EH (cell line): Measurements from ENCODE around the gene MRPL10.

ENCODE experiments used
- DNase-seq: peaks from one replicate; pipeline ENCODE4 v3.0.0-alpha.2; 2015; ENCODE audit warnings: low read depth

The MRPL10 gene

DNA sequence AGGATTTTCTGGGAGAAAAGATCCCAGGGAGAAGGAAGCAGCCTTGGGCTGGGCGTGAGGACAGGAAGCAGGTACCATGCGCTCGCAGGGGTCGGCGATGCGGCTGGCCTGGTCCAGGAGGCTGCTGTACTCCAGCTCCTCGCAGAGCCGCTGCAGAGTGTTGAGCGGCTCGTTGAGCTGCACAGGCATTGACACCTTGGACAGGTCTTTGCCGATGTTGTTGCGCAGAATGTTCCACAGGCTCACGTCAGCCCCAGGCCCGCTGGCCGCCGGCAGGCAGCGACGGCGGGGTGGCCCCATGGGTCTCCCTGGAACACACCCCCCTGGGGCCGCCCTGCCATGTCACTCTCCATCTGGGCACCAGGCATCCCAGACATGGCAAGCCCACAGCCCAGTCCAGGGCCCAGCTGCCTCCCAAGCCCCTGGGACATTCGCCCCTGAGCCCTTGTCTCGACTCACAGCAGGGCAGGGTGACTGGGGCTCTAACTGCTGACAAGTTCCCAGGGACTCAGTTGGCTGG lies 17.8 kb downstream of the MRPL10 start:
- no peak for DNase-seq

DNA sequence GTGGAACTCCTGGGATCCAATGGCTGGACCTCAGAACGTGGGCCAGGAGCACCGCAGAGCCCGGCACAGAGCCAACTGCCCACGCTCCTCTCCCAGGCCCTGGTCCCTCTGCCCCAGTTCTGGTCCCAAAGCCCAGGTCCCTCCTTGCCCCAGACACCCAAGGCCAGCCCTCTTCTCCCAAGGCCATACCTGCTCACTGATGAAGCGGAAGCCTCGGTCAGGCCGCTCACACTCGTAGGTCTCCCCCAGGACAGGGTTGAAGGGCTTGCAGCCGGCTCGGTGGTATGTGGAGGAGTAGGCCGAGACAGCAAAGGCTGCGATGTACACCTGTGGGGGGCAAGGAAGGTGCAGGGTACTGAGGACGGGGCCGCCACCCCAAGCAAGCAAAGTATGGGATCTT lies 18.3 kb downstream of the MRPL10 start:
- no peak for DNase-seq

DNA sequence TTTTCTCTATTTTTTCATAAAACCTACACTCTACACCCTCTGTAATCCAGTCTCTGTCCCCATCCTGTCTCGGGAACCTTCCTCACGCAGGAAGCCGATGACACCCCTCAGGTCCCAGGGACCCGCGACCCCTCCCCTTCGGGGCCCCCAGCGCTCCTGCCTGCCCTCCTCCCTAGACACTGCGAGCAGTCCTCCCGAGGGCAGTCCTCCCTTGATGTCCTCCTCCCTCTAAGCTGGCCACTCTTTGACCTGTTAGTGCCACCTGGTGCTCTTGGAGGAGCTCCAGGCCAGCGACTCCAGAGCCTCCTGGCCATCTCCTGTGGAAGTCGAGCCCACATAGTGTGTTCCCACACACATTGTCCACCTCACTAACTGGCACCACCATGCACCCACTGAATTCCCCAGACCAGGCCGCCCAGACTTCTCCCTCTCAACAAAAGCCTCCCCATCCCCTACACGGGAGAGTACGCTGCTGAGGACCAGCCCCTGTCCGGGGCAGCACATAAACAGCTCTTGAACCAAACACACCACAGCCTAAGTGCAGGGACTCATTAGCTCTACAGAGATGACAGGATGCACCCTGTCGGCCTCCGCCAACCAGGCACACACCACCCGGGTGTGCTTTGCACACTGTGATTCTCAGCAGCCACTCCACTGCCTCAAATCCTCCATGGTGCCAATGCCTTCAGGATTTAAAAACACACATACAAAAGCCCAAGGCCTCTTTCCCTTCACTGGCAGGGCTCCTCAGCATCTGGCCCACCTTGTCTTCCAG lies 19.0 kb downstream of the MRPL10 start:
- DNase-seq, result no peak

DNA sequence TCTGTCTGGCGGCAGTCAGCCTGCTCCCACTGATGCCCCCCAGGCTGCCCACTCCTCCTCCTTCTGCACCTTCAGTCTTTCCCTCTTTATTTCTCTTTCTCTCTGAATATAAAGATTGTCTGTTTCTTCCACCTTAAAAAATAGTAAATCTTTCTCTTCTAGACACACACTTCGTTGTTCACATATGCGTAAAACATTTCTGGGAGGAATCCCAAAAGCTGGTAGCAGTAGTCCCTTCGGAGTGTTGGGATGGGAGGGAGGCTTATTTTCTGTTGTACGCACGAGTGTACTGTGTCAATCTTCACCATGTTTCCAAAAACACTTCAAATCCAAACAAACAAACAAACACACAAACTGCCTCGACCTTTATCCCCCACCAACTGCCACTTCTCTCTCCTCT lies 19.6 kb downstream of the MRPL10 start:
- no peak for DNase-seq

DNA sequence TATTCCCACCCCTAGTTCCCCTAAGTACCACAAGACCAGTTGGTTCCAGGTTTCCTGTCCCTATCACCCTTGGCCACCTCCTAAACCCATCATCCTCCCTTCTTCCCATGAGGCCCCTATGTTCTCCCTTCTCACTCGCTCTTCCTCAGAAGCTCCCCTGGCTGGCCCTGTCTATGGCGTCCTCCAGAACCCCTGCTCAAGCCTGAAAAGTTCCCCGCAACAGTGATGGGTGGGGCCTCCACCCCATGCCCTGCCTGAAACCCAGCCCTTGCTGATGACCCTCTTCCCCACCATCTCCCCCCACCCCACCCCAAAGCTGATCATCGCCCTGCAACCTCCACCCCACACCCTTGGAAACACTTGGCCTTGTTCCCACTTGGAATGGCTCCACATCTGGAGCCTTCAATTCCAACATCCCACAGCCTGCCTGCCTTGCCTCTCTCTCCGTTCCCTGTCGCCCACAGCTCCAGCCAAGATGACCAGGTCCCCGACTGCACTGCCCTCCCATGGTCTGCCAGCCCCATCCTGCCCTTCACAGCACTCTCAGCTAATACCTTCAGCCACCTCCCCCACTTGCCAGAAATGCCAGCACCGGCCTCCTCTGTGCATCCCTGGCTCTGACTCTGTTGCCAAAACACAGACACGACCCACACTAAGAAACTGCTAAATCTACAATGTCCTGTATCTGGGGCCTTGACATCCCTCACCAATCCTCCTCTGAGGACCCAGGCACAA lies 20.3 kb downstream of the MRPL10 start:
- no peak for DNase-seq

DNA sequence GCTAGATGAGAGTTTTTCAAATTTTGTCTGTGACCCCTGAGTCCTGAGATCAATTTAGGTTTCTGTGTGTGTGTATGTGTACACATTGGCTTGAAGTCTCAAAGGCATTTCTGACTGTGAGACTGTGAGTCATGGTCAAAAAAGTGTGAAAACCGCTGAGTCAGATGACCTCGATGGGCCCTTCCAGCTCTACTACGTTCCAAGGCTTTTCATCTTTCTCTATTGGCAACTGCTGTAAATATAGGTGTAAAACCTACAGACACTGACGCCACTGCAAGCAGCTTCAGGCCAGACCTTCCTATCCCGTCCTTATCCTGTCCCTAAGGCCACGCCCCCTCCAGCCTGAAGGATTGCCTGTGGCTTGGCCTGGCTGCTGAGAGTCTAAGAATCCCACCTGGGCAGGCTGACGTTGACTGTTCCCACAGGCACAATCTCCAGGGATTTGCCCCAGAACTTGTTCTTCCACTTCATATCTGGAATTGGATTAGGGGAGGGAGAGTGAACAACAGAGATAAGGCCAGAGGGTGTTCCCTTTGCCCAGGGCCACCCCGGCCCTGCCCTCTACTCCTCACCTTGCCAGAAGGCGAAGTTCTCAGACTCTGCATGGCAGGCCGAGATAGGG lies 21.0 kb downstream of the MRPL10 start:
- DNase-seq, result peak; percentile 89

DNA sequence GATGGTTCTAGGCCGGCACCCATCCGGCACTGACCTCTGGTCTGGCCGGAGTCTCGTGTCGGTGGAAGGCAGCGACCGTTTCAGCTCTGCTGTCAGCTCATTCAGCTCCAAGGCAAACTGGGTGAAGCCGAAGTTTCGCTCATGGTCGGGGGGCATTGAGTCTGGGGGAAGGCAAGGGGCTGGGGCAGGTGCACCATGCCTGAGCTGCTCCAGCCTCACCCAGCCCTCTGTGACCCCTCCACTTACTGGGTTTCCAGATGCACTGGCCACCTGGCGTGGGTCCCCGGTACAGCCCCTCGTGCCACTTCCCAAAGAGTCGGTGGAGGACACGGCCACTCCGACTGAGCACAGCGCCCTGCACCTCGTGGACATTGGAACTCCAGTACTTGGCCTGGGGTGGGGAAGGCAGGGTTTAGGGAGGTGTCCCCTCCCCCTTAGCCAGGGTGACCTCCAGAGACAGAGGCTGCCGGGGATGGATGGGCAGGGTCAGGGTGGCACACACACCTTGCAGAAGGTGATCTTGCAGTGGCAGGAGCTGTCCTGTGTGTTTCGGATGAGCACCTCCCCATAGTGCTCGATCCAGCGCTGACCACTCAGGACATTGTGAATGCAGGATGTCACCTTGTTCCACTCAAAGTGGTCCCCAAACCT lies 22.4 kb downstream of the MRPL10 start:
- no peak for DNase-seq

DNA sequence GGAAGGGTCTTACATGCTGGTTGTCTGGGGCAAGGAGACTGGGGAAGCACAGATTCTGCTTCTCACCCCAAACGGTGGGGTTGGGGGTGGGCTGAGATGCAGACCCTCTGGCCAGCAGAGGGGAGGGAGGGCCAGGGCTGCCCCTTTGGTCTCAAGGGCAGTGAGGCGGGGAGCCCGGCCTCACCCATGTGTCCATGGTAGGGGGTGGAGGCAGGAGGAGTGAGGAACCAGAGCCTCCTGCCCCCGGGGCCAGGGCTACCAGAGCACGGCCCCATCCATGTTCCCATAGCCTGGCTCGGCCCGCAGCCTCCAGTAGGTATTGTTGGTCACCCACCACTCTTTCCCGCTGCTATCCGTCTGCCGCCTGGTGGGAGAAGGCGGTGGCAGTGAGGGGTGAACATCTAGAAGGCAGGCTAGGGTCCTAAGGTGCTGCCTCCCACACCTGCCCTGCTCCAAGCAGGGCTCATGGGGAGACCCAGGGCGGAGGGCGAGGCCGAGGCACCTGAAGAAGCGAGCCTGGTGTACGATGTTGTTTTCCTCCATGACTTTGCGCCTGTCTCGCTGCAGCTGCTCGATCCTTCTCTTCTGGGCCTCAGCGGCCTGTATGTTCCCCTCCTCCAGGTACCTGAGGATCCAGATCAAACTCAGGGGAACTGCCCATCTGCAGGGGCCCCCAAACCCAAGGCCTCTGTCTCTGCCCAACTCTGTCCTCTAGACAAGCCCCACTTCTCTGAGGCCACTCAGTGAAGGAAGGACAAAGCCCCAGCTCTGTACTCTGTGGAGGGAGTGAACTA lies 23.1 kb downstream of the MRPL10 start:
- DNase-seq, result no peak

DNA sequence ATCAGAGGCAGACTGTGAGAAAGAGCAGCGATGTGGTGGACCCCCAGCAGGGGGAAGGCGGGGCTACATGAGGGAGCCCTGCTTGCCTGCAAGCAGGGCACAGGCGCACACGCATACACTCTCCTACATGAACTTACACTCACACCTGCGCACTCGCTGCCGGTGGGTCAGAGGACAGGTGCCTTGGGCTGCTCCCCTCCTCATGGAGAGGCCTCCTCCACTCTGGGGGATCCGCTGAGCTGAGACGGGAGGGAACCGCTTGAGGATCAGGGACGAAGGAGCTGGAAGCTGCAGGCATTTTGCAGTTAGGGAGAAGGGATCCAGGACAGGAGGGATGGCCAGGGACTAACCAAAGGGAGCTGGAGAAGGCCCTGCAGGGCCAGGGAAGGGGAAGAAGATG lies 23.9 kb downstream of the MRPL10 start:
- no peak for DNase-seq

DNA sequence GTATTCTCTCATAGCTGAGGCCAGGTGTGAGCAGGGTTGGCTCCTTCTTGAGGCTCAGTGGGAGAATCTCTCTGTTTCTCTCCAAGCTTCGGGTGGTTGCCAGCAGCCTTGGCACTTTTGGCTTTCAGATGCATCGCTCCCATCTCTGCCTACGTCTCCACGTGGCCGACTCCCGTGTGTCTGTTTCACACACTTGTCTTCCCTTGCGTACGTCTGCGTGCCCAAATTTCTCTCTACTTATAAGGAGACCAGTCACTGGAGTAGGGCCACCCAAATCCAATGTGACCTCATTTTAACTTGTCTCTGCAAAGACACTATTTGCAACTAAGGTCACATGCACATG lies 24.5 kb downstream of the MRPL10 start:
- DNase-seq, result no peak

DNA sequence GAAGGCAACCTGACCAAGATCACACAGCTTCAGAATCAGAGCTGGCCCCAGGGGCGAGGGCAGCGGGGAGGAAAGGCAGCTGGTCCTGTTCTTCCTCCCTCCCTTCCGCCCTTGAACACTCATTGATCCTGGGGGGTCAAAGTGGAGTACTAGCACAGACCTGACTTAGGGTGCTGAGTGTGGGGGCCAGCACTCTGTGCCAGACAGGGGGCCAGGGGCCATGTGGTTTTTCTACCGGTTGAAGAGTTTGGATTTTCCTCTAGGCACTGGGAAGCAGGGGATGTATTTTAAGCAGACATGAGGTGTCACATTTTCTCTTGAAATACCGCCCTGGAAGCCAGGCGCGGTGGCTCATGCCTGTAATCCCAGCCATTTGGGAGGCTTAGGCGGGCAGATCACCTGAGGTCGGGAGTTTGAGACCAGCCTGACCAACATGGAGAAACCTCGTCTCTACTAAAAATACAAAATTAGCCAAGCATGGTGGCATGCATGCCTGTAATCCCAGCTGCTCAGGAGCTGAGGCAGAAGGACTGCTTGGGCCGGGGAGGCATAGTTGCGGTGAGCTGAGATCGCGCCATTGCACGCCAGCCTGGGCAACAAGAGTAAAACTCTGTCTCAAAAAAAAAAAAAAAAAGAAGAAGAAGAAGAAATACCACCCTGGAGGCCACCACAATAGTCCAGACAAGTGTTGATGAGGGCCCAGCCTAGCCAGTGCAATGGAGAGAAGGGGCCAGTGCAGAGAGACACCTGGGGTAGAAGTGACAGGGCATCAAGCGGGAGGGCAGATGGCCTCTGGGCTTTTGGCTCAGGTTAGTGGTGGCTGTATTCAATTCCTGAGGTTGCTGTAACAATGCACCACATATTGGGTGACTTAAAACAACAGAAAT lies 25.1 kb downstream of the MRPL10 start:
- DNase-seq, result no peak

DNA sequence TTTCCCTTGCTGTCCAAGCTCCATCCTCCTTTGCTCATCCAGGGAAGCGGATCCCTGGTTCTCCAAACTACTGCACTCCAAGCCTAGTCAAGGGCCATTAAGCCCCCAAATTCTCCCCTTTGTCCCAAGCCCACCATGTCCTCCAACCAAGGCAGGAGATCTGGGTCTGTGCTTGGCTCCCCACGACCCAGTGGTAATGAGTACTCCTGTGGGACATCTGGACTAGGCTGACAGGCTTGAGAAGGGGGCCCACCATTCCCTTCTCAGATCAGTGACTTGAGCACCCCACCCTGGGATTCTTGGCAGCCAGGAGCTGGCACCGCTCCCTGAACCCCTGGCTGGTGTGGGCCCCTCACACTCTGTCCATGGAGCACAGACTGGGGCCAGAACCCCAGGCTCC lies 26.9 kb downstream of the MRPL10 start:
- no peak for DNase-seq

DNA sequence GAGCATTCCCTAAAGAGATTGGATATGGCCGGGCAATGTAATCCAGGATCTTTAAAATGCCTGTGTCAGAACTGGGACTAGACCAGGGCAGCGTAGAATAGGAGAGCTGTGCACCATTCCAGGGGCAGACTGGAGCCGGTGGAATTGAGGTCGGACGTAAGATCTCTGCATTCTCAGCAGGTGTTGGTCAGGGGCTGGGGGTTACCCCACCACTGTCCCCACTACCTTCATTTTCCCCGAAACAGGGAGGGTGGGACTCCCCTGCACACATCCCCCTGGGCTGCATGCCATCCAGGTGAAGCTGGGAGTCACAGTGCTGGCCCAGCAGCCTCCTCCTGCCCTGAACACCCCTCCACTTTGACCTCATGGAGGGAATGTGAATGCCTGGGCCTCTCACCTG lies 27.6 kb downstream of the MRPL10 start:
- no peak for DNase-seq

DNA sequence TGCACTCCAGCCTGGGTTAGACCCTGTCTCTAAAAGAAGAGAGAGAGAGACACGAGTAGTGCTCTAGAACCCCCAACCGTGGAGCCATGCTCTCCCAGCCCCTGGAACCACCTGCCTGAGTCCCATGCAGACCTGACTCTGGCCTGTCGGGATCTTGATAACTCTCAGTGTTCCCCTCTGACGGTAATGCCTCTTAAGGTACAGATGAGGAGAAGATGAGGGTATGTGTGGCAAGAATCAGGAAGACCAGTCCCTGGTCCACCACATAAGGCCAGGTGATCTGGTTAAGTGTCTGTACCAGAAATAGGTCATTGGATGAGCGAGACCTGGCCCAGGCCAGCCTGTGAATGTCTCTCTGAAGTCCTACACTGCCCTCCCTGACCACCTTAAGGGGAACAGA lies 28.1 kb downstream of the MRPL10 start:
- DNase-seq, result no peak

DNA sequence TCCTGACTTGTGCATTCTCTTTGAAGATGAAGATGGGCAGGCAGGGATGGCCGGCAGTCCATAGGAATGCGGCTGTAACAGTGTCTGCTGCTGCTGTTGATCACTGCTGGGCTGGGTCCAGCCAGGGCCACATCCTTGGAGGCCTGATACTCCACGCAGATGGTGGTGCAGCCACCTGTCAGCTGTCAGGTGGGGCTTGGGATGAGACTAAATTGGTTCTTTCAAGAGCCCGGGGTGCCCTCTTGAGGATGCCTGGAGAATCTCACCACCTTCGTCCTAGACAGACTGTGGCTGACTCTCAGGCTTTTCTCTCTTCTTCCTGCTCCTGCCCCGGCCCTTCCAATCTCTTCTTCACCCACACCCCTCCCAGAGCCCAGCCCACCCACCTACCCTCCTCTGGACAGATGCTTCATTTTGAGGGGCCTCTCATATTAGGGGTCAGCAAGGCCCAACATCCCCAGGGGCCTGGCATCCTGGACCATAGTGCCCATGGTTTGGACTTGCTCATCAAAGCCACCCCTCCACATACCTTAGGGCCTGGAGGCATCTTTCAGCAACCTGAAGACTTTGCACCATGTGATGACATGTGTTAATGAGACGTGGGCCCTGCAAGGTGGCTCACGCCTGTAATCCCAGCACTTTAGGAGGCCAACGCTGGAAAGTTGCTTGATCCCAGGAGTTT lies 28.9 kb downstream of the MRPL10 start:
- peak; percentile 55 for DNase-seq

DNA sequence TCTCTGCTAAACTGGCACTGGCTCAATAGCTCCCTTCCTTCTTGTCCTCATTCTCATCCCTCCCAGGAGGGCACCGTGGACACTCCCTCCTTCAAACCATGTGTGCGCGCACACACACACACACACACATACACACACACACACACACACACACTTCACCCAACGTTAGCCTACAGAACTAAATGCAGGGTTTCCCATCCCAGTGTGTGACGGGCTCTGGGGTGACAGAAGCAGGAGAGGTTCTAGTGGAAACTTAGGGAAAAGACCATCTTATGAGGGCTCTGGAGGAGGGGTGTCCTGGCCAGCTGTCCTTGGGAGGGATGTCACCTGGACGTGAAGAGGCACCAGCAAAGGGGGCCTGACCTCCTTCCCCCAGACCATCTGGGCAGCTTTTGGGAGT lies 29.4 kb downstream of the MRPL10 start:
- DNase-seq, result no peak

DNA sequence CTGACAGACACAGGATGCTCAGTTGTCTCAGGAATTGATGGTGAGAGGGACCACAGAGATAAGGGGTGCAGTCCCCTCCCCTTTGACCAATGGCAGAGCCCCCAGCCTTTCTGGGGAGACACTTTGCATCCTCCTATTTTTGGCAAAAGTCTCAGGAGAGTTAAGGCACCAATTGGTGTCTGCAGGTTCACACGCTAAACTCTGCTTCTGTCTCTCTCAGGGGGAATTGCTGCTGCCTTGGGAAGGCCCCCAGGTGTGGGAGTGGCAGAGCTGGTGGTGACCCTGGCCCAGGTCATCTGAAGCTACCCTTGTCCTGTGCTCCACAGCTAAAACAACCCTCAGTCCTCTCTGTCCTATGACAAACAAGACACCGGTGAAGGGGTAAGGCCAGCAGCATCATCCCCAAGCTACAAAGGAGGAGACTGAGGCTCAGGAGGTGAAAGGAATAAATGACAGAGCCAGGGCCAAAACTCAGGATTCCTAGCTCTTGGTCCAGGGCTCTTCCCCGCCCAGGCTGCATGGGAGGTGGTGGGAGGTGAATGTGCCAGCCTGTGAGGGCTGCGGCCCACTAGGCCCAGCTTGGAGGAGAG lies 30.1 kb downstream of the MRPL10 start:
- no peak for DNase-seq

DNA sequence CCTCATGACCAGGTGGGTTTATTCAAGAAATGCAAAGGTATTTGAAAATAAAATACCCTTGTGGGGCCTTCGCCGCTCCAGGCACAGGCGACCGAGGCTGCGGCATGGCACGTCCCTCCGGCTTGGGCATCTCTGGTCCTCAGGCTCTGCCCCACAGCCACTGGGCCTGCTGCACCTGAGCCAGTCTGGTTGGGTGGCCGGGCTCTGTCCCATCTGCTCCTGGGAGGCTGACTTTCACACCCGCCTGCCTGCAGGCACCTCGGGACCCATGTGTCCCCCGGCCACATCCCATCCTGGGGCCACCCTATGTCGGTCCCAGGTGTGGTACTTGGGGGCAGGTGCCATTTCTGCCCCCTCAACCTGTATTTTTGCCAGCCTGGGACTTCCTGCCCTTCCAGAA lies 30.7 kb downstream of the MRPL10 start:
- no peak for DNase-seq

DNA sequence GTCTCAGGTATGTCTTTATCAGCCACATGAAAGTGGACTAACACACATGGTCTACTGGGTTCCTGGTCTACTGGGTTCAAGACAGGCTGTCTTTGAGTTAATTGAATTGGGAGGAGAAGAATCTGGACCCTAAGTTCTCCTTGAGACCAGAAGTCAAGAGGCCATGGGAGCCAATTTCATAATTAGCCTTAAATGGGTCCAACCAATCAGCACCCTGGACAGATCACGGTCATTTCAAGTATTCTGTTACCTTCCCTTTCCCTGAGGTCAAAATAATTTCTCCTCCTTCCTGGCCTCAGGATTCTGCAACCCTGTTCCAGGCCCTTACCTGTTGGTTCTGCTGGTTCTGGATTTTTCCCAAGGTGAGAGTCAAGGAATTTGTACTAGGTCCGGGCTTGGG lies 33.5 kb downstream of the MRPL10 start:
- DNase-seq, result peak; percentile 28

DNA sequence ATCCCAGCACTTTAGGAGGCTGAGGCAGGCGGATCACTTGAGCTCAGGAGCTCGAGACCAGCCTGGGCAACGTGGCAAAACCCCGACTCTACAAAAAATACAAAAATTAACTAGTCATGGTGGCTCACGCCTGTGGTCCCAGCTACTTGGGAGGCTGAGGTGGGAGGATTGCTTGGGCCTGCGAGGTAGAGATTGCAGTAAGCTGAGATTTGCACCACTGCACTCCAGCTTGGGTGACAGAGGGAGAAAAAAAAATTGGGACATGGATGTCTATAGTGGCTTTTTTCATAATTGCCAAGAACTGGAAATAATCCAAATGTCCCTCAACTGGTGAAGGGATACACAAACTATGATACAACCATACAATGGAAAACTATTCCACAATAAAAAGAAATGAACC lies 38.4 kb downstream of the MRPL10 start:
- DNase-seq, result no peak
